Mononuclear cell (primary cell): ENCODE measurements around the gene KARS1. TPM values are rescaled to one million over a fixed set of nuclear protein-coding genes. Genes with fewer than 3 reads are reported as not detected.

ENCODE experiments used
- H3K27me3 ChIP-seq: 2 replicates; pipeline ENCODE4 v1.6.0; 2011; ENCODE audit warnings: low read length, control low read depth; ENCODE audit not compliant: insufficient read depth
- H3K4me1 ChIP-seq: 2 replicates; pipeline ENCODE4 v1.5.1; 2011; ENCODE audit warnings: mild to moderate bottlenecking, low read length, control low read depth; ENCODE audit not compliant: insufficient read depth
- H3K4me3 ChIP-seq: 2 replicates; pipeline ENCODE4 v1.5.1; 2011; ENCODE audit warnings: mild to moderate bottlenecking, low read length, moderate library complexity
- H3K9me3 ChIP-seq: 2 replicates; pipeline ENCODE4 v1.5.1; 2011; ENCODE audit warnings: low read depth, mild to moderate bottlenecking, control low read depth, low read length
- total RNA-seq: library from RNA; depleted of rRNA; stranded (reverse); fragments of >200 nt; gene quantifications from one replicate; pipeline ENCODE4 v1.2.3, GENCODE V29; 2012

KARS1 gene
- total RNA-seq, 1 donor = 167 TPM

GRCh38 chr16:75640598-75640997, 6.9 kb downstream of the KARS1 start:
- H3K27me3 ChIP-seq = no peaks in the 10 kb centered on the region
- no peak overlapping the region for H3K4me3 ChIP-seq
- H3K9me3 ChIP-seq = no peaks in the 10 kb centered on the region
- peaks cover 15% of the 10 kb centered on the region for H3K4me1 ChIP-seq

DNA sequence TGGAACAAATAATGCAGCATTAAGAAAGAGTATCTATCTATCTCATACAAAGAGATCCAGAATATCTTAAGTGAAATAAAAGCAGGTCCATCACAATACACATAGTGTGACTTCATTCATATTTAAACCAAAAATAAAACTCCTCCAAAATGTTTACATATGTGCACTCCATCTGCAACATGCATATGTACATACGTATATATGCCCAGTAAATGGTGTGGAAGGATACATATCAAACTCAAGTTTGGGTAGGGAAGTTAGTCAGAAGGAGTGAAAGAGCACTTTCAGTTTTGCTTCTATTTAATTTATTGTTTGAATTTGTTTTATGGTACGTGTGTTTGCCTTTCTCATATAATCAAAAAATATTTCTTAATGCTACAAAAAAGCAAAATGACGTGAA, 12.4 kb downstream of the KARS1 start:
- no peak overlapping the region for H3K4me3 ChIP-seq

GRCh38 chr16:75632857-75633256, 14.6 kb downstream of the KARS1 start:
- Histone ChIP-seq H3K4me1 (peaks cover 10% of the 10 kb centered on the region), H3K9me3 (no peaks in the 10 kb centered on the region), H3K27me3 (no peaks in the 10 kb centered on the region), H3K4me3 (no peak overlapping the region)

More for the DNA sequence above, 12.4 kb downstream of the KARS1 start:
- Histone ChIP-seq H3K27me3 (no peaks in the 10 kb centered on the region), H3K9me3 (no peaks in the 10 kb centered on the region), H3K4me1 (no peaks in the 10 kb centered on the region)

GRCh38 chr16:75630052-75630451, 17.4 kb downstream of the KARS1 start:
- Histone ChIP-seq H3K4me3 (no peak overlapping the region), H3K4me1 (peaks cover 20% of the 10 kb centered on the region), H3K9me3 (no peaks in the 10 kb centered on the region)

DNA sequence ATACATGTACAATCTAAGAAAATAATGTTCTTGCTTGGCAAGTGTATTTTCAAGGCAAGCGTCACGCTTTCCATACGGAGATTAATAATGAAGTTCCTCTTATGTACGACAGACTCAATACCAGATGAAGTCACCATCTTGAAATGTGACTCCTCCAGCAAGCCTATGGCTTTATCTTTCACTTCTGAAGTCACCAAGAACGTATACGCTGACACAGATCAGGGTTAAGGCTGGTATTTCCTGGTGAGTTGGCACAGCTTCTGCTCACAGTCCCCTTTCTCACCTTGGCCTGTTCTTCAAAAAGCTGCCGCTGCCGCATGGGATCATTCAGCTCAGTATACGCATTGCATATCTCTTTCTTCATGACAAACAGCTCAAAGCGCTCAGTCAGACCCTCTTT, 18.3 kb downstream of the KARS1 start:
- Histone ChIP-seq H3K4me3 (no peak overlapping the region), H3K9me3 (no peaks in the 10 kb centered on the region), H3K27me3 (no peaks in the 10 kb centered on the region), H3K4me1 (peaks cover 20% of the 10 kb centered on the region)

More at GRCh38 chr16:75630052-75630451, 17.4 kb downstream of the KARS1 start:
- no peaks in the 10 kb centered on the region for H3K27me3 ChIP-seq

DNA sequence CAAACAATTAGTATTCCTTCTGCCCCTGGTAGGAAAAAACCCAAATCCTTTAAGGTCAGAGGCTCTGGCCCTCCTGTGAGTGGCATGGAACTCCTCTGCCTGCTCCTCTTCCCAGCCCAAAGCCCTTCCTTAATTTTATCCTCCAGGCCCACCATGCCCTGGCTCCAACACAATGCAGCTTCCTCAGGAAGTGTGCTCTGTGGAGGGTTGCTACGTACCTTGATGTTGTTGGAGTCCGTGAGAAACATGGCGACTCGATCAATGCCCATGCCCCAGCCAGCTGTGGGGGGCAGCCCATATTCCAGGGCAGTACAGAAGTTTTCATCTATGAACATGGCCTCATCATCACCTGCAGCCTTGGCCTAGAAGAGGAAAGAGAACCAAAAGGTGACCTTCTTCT, 19.1 kb downstream of the KARS1 start:
- no peaks in the 10 kb centered on the region for H3K27me3 ChIP-seq
- H3K9me3 ChIP-seq = no peaks in the 10 kb centered on the region
- H3K4me1 ChIP-seq = peaks cover 24% of the 10 kb centered on the region
- no peak overlapping the region for H3K4me3 ChIP-seq

DNA sequence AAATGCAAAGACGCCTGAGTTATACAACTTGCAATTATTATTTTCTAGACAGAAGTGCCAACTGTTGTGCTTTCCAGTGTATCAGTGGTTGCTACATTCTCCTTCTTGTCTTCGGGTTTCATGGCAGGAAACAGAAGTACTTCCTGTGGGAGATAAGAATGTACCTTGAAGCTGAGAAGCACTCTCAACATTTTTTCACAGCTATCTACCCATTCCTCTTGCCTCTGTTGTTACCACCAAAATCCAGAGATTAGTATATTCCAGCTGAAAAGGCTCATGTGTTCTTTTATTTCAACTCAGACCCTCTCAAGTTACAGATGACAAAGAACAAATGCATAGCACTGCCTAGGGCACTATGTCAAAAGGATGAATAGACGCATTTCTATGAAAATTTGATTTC, 19.6 kb downstream of the KARS1 start:
- no peaks in the 10 kb centered on the region for H3K9me3 ChIP-seq
- H3K4me3 ChIP-seq = no peak overlapping the region
- H3K4me1 ChIP-seq = peaks cover 25% of the 10 kb centered on the region
- no peaks in the 10 kb centered on the region for H3K27me3 ChIP-seq

GRCh38 chr16:75626806-75627205, 20.7 kb downstream of the KARS1 start:
- no peaks in the 10 kb centered on the region for H3K9me3 ChIP-seq
- no peak overlapping the region for H3K4me3 ChIP-seq
- peaks cover 35% of the 10 kb centered on the region for H3K4me1 ChIP-seq
- no peaks in the 10 kb centered on the region for H3K27me3 ChIP-seq

DNA sequence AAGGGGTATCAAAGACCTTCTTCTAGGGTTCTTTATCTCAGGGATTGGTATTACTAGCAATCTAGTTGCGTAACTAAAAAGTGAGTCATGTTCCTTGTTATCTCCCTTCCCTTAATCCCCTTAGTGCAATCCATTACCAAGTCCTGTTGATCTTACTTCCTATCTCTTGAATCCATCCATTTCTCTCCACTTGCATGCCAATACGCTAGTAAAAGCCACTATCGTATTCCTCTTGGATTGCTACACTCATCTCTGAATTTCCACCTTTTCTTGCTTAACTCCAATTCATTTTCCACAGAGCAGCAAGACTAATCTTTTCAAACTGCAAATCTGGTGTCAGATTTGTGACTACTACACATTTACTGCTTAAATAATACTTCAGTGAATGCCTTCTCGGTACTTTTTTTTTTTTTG, 22.5 kb downstream of the KARS1 start:
- peaks cover 39% of the 10 kb centered on the region for H3K4me1 ChIP-seq
- H3K9me3 ChIP-seq = no peaks in the 10 kb centered on the region
- H3K4me3 ChIP-seq = no peak overlapping the region
- no peaks in the 10 kb centered on the region for H3K27me3 ChIP-seq

GRCh38 chr16:75622761-75623605, 24.5 kb downstream of the KARS1 start, which contains the start of gene ADAT1:
Gene ADAT1 (minus strand): TSS chr16:75623281. CDS start chr16:75620799, 2,482 bp downstream.
- H3K4me3 ChIP-seq = peak within 1 kb of the TSS; percentile 86
- no peaks in the 10 kb centered on the region for H3K9me3 ChIP-seq
- no peaks in the 10 kb centered on the region for H3K27me3 ChIP-seq
- peaks cover 31% of the 10 kb centered on the region for H3K4me1 ChIP-seq

DNA sequence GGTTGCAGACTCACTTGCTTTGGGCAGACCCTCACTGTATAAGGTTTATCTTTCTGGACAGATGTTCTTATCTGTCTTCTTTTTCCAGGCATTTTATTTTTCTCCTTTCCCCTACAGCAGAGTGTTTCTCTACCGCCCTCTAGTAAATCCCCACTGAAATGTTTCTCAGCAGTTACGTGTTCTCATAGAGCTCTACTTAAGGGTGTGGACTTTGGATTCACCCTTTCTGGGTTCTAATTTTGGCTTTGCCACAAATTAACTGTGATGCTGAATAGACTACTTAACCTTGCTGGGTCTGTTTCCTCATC, 26.3 kb downstream of the KARS1 start:
- Histone ChIP-seq H3K27me3 (no peaks in the 10 kb centered on the region), H3K4me1 (peaks cover 19% of the 10 kb centered on the region), H3K4me3 (no peak overlapping the region), H3K9me3 (no peaks in the 10 kb centered on the region)

DNA sequence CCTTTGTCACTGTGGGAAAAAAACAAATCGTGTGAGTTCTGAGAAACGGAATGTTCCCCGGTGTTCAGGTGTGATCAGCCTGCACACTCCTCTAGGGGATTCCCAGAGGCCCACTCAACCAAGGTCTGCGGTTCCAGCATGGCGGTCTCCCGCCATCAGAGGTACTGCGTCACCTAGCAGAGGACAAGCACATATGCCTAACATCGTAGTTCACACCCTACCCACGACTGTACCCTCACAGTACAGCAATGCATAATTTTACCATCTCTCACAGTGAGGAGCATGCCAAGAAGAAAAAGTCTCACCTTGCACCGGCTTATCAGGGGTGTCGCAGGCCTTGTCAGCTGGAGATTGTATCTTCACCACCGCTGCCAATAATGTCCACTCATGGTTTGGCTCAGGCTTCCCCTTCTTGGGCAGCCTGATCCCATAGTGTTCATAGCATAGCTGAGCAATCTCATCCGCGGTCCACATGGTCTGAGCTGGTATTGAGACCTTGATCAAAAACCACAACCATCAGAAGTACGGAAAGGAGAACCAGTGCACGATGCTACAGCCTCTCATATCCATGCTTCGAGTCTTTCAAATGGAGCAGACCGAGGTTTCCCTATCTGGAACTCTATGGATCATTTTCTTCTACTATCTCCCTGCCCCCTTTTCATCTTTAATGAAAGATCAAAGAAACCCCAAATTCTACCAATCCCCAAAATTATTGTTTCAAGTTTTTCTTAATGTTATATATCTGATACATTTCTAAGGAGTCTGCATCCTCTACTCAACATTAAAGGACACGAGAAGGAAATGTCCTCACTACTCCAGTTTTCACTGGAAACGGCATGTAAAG, 26.9 kb downstream of the KARS1 start:
- Histone ChIP-seq H3K4me3 (no peak overlapping the region), H3K27me3 (no peaks in the 10 kb centered on the region), H3K4me1 (peaks cover 21% of the 10 kb centered on the region), H3K9me3 (no peaks in the 10 kb centered on the region)

GRCh38 chr16:75618780-75619179, 28.7 kb downstream of the KARS1 start:
- Histone ChIP-seq H3K27me3 (no peaks in the 10 kb centered on the region), H3K9me3 (no peaks in the 10 kb centered on the region), H3K4me1 (peaks cover 22% of the 10 kb centered on the region), H3K4me3 (no peak overlapping the region)

DNA sequence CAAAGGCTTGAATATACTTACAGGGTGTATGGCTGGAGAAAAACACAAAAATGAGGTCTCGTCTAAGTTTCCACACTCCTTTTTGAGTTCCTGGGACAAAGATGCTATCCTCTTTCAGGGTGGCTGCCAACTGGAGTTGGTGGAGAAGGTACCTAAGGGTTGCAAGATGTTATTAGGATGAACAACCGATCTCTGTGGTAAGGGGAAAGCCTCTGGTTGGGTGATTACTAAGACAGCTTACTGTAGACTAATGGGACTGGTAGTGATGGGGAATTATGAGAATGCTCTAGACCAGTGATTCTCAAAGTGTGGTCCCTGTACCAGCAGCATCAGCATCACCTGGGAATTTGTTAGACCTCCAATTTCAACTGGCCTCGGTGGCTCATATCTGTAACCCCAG, 30.3 kb downstream of the KARS1 start:
- Histone ChIP-seq H3K9me3 (no peaks in the 10 kb centered on the region), H3K4me3 (no peak overlapping the region), H3K4me1 (peaks cover 10% of the 10 kb centered on the region), H3K27me3 (no peaks in the 10 kb centered on the region)

DNA sequence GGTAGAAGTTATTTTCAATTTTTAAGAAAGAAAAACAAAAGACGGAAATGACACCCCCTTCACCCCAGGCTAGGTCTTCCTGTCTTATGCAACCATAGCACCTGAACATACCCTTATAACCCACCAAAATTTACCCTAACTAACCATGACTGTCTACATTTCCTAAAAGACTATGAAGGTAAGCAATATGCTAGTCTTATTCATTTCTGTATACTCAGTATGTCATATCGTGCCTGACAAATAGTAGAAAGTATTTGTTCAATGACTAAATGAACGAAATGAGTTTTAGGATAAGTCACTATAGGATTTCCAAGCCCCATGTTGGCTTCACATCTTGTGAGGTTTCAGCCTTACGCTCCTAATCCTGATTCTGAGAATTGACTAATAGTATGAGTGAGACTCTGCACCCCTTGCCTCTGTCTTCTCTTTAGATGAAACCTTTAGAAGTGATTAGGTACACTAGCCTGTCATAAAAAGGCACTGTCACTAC, 30.9 kb downstream of the KARS1 start:
- Histone ChIP-seq H3K9me3 (no peaks in the 10 kb centered on the region), H3K4me1 (peaks cover 5% of the 10 kb centered on the region), H3K4me3 (no peak overlapping the region), H3K27me3 (no peaks in the 10 kb centered on the region)
